Measurements from ENCODE around the gene LRCH1. TPM values are rescaled to one million over a fixed set of nuclear protein-coding genes. Genes with fewer than 3 reads are reported as not detected.

The LRCH1 gene
- total and polyA plus RNA-seq, 8 donors, result 2.0 to 10.5 (median 3.8) TPM

DNA sequence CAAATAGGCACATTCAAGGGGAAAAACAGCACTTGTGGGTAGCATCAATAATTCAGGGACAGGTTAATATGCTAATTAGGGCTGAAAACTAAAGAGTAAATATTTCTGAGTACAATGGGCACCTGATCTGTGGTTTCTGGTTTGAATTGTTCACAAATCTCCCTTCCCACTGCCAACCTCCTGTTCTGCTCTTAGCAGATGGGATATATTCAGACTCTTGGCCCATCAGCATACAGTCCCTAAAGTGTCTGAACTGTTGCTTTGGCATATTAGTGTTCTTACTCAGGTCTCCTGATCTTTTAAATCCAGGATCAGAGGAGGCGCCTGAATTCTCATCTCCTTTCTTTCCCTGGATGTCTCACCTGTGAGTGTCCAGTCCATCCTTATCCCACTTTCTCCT is 8.2 kb upstream of the LRCH1 start:
- H3K36me3 ChIP-seq, result no peaks in the 10 kb centered on the region
- no peaks in the 10 kb centered on the region for H3K27me3 ChIP-seq
- FAIRE-seq (no peak), ATAC-seq (no peak), DNase-seq (no peak)
- intact Hi-C loops (cut with DNase I), result no loop called here
- TF ChIP-seq, protein P1, sequence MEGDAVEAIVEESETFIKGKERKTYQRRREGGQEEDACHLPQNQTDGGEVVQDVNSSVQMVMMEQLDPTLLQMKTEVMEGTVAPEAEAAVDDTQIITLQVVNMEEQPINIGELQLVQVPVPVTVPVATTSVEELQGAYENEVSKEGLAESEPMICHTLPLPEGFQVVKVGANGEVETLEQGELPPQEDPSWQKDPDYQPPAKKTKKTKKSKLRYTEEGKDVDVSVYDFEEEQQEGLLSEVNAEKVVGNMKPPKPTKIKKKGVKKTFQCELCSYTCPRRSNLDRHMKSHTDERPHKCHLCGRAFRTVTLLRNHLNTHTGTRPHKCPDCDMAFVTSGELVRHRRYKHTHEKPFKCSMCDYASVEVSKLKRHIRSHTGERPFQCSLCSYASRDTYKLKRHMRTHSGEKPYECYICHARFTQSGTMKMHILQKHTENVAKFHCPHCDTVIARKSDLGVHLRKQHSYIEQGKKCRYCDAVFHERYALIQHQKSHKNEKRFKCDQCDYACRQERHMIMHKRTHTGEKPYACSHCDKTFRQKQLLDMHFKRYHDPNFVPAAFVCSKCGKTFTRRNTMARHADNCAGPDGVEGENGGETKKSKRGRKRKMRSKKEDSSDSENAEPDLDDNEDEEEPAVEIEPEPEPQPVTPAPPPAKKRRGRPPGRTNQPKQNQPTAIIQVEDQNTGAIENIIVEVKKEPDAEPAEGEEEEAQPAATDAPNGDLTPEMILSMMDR (IDR thresholded peaks at IDR 0.05), result no peak
- H3K9me3 ChIP-seq, result no peaks in the 10 kb centered on the region
- WGBS, 2 donors, result 93 to 94% methylated on average over 1 of the region's 1 CpG
- no peak overlapping the region for H3K4me3 ChIP-seq
- no peak overlapping the region for H3K27ac ChIP-seq
- no peaks in the 10 kb centered on the region for H3K4me1 ChIP-seq

GRCh38 chr13:46546084-46546768 is 6.7 kb upstream of the LRCH1 start:
- Histone ChIP-seq H3K4me1 (no peaks in the 10 kb centered on the region), H3K36me3 (no peaks in the 10 kb centered on the region), H3K4me3 (no peak overlapping the region), H3K9me3 (no peaks in the 10 kb centered on the region), H3K27ac (no peak overlapping the region), H3K27me3 (no peaks in the 10 kb centered on the region)
- DNase-seq (no peak), ATAC-seq (no peak), FAIRE-seq (no peak)
- intact Hi-C loops (cut with DNase I), result no loop called here
- TF ChIP-seq, protein P1 (IDR thresholded peaks at IDR 0.05), result no peak
- 76 to 80% methylated on average over 8 of the region's 8 CpGs for WGBS, 2 donors

- Histone ChIP-seq H3K4me3 (no peak overlapping the region), H3K27me3 (no peaks in the 10 kb centered on the region), H3K9me3 (no peaks in the 10 kb centered on the region), H3K36me3 (no peaks in the 10 kb centered on the region), H3K27ac (no peak overlapping the region), H3K4me1 (no peaks in the 10 kb centered on the region)
- no peak for ATAC-seq
- intact Hi-C loops (cut with DNase I), result loop anchor here in 2 of 3 donors (5.0 kb wide), 2 partner anchors 166 to 171 kb away; no protein-coding TSS in a partner anchor
- TF ChIP-seq, protein P1 (IDR thresholded peaks at IDR 0.05), result no peak
- no peak for DNase-seq
- 56 to 63% methylated on average over 2 of the region's 2 CpGs for WGBS, 2 donors
- no peak for FAIRE-seq
These were observed 2.1 kb upstream of the LRCH1 start for GRCh38 chr13:46550822-46551221.

DNA sequence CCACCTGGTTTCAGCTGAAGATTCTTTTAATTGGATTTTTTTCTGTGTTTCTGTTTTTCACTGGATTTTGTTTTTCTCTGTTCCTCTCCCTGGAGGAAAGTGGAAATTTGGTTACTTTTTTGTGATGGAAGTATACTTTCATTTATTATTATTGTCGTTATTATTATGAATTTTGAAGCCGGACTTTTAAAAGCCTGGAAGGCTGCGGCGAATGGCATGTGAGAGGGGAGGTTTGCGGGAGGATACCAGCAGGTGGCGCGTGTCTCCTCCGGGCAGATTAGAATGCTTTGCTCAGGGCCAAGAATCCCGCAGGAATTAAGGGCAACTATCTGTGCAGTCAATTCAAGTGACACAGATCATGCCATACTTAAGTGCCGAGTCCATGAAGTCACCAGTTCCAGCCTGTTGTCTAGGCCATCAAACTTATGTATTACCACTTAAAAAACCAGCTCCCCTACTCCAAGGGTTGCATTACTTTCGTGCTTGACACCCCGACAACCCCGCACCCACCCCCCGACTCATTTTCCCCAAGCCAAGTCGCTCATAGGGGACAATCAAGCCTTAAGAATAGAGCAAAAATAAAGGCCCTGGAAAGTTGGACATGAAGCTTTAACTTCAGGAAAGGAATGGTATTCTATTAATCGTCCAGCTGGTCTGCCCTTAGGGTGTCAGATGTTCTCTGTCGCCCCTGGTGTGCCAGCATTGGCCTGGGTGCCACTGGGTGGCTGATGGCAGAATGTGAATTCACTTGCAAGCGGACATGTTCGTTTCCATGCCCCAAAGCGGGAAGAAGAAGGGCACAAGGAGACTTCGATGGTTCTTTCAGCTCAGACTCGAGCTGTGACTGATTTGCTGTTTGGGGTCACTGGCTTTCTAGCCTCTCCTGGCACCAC is 1.3 kb upstream of the LRCH1 start:
- H3K9me3 ChIP-seq, result no peaks in the 10 kb centered on the region
- FAIRE-seq, result peak; percentile 60

More for the DNA sequence above, 1.3 kb upstream of the LRCH1 start:
- TF ChIP-seq, protein P1 (IDR thresholded peaks at IDR 0.05), result peak; percentile 59 to 76 (median 72)
- peak; percentile 44 to 67 (median 60) for ATAC-seq
- Histone ChIP-seq H3K4me3 (peak overlapping the region in 2 of 4 donors; percentile 89 to 95), H3K4me1 (no peaks in the 10 kb centered on the region), H3K36me3 (no peaks in the 10 kb centered on the region), H3K27ac (no peak overlapping the region), H3K27me3 (no peaks in the 10 kb centered on the region)
- intact Hi-C loops (cut with DNase I), result loop anchor here in 2 of 3 donors (5.0 kb wide), 2 partner anchors 166 to 171 kb away; no protein-coding TSS in a partner anchor
- peak; percentile 65 to 89 (median 74) for DNase-seq
- 29 to 32% methylated on average over 22 of the region's 22 CpGs for WGBS, 2 donors

Data from pancreas (tissue), 10 donors.